ENCODE data around the gene MORC3.

The MORC3 gene

DNA sequence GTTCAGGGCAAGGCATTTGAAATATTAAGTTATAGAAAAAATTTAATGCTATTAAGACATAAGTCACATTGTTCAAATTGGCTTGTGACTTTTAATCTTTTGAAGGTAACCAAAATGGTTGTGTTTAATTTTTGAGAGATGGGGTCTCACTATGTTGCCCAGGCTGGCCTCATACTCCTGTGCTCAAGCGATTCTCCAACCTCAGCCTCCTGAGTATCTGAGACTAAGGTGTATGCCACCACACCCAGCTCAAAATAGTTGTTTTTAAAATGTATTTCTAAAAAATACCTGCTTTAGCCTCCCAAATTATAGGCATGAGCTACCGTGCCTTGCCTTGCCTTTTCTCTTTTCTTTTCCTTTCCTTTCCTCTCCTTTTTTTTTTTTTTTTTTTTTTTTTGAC lies 39.2 kb downstream of the MORC3 start:
- H2AFZ ChIP-seq (ENCODE audit: low read depth, low read length, severe bottlenecking), result no peak overlapping the region
- H3K27ac ChIP-seq (ENCODE audit: low read depth, low read length), result no peak overlapping the region
- no peak overlapping the region for H3K4me3 ChIP-seq (ENCODE audit: insufficient read depth, low read length, poor library complexity, severe bottlenecking)
- TF ChIP-seq, protein P1, sequence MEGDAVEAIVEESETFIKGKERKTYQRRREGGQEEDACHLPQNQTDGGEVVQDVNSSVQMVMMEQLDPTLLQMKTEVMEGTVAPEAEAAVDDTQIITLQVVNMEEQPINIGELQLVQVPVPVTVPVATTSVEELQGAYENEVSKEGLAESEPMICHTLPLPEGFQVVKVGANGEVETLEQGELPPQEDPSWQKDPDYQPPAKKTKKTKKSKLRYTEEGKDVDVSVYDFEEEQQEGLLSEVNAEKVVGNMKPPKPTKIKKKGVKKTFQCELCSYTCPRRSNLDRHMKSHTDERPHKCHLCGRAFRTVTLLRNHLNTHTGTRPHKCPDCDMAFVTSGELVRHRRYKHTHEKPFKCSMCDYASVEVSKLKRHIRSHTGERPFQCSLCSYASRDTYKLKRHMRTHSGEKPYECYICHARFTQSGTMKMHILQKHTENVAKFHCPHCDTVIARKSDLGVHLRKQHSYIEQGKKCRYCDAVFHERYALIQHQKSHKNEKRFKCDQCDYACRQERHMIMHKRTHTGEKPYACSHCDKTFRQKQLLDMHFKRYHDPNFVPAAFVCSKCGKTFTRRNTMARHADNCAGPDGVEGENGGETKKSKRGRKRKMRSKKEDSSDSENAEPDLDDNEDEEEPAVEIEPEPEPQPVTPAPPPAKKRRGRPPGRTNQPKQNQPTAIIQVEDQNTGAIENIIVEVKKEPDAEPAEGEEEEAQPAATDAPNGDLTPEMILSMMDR (IDR thresholded peaks at IDR 0.05; ENCODE audit: insufficient read depth, low read length, poor library complexity, severe bottlenecking), result no peak
- no peak for TF ChIP-seq EZH2phosphoT487 (conservative IDR thresholded peaks at IDR 0.05; ENCODE audit: low read length)
- H3K4me2 ChIP-seq (ENCODE audit: low read depth, low read length, poor library complexity, severe bottlenecking), result no peak overlapping the region
- H3K9me2 ChIP-seq (replicated peaks; ENCODE audit: insufficient read depth, low read length), result no peaks in the 10 kb centered on the region
- peaks cover 9% of the 10 kb centered on the region; the same call in 1 of the 2 replicates for H3K36me3 ChIP-seq (ENCODE audit: low read length)
- no peaks in the 10 kb centered on the region for H3K27me3 ChIP-seq (ENCODE audit: low read length)
- no peaks in the 10 kb centered on the region for H4K20me1 ChIP-seq (ENCODE audit: low read depth, low read length)
- no peak overlapping the region for H3K9ac ChIP-seq (ENCODE audit: low read length)
- no peaks in the 10 kb centered on the region for H3K79me2 ChIP-seq (ENCODE audit: insufficient read depth, low read length)
- H3K9me3 ChIP-seq (ENCODE audit: insufficient read depth, low read length), result no peaks in the 10 kb centered on the region
- H3F3A ChIP-seq (ENCODE audit: insufficient read depth), result no peaks in the 10 kb centered on the region

DNA sequence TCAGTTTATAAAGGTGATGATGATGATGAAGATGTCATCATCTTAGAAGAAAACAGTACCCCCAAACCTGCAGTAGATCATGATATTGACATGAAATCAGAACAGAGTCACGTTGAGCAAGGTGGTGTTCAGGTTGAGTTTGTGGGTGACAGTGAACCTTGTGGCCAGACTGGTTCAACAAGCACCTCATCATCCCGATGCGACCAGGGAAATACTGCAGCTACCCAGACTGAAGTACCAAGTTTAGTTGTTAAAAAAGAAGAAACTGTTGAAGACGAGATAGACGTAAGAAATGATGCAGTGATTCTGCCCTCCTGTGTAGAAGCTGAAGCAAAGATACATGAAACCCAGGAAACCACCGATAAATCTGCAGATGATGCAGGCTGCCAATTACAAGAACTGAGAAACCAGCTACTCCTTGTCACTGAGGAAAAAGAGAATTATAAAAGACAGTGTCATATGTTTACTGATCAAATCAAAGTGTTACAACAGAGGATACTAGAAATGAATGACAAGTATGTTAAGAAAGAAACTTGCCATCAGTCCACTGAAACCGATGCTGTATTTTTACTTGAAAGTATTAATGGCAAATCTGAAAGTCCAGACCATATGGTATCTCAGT lies 49.2 kb downstream of the MORC3 start:
- Histone ChIP-seq H3K36me3 (ENCODE audit: low read length) (peaks cover 11% of the 10 kb centered on the region; the same call in 1 of the 2 replicates), H3K27me3 (ENCODE audit: low read length) (no peaks in the 10 kb centered on the region), H3K9me2 (replicated peaks; ENCODE audit: insufficient read depth, low read length) (no peaks in the 10 kb centered on the region), H2AFZ (ENCODE audit: low read depth, low read length, severe bottlenecking) (no peak overlapping the region), H3K9ac (ENCODE audit: low read length) (no peak overlapping the region), H4K20me1 (ENCODE audit: low read depth, low read length) (no peaks in the 10 kb centered on the region), H3K9me3 (ENCODE audit: insufficient read depth, low read length) (no peaks in the 10 kb centered on the region), H3K79me2 (ENCODE audit: insufficient read depth, low read length) (no peaks in the 10 kb centered on the region), H3K4me2 (ENCODE audit: low read depth, low read length, poor library complexity, severe bottlenecking) (no peak overlapping the region), H3K4me3 (ENCODE audit: insufficient read depth, low read length, poor library complexity, severe bottlenecking) (no peak overlapping the region), H3K27ac (ENCODE audit: low read depth, low read length) (no peak overlapping the region), H3F3A (ENCODE audit: insufficient read depth) (no peaks in the 10 kb centered on the region)
- no peak for TF ChIP-seq EZH2phosphoT487 (conservative IDR thresholded peaks at IDR 0.05; ENCODE audit: low read length)

DNA sequence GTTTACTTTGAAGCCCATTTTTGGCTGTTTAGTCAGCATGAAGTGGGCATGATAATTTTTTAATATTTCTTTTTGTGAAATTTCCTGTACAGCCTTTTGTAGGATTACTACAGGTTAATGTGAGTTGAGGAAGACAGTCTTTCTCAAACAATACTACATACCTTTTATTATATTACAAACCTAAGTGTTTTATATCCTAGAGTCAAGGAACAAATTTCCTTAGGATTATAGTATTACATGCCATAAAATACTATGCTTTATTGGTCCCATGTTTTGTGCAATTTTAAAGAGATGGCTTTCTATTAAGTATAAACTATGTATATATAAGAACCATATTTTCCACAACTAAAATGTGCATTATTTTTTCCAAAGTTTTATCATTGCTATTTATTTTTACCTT lies 56.0 kb downstream of the MORC3 start:
- no peaks in the 10 kb centered on the region for H4K20me1 ChIP-seq (ENCODE audit: low read depth, low read length)
- no peaks in the 10 kb centered on the region for H3F3A ChIP-seq (ENCODE audit: insufficient read depth)
- no peak overlapping the region for H2AFZ ChIP-seq (ENCODE audit: low read depth, low read length, severe bottlenecking)
- peaks cover 12% of the 10 kb centered on the region; the same call in 1 of the 2 replicates for H3K36me3 ChIP-seq (ENCODE audit: low read length)
- no peaks in the 10 kb centered on the region for H3K27me3 ChIP-seq (ENCODE audit: low read length)
- no peaks in the 10 kb centered on the region for H3K79me2 ChIP-seq (ENCODE audit: insufficient read depth, low read length)
- no peak overlapping the region for H3K4me2 ChIP-seq (ENCODE audit: low read depth, low read length, poor library complexity, severe bottlenecking)
- TF ChIP-seq, protein P1 (IDR thresholded peaks at IDR 0.05; ENCODE audit: insufficient read depth, low read length, poor library complexity, severe bottlenecking), result no peak
- no peak for TF ChIP-seq EZH2phosphoT487 (conservative IDR thresholded peaks at IDR 0.05; ENCODE audit: low read length)
- no peaks in the 10 kb centered on the region for H3K9me2 ChIP-seq (replicated peaks; ENCODE audit: insufficient read depth, low read length)
- H3K27ac ChIP-seq (ENCODE audit: low read depth, low read length), result no peak overlapping the region
- no peak overlapping the region for H3K4me3 ChIP-seq (ENCODE audit: insufficient read depth, low read length, poor library complexity, severe bottlenecking)
- H3K9me3 ChIP-seq (ENCODE audit: insufficient read depth, low read length), result no peaks in the 10 kb centered on the region
- H3K9ac ChIP-seq (ENCODE audit: low read length), result no peak overlapping the region

DNA sequence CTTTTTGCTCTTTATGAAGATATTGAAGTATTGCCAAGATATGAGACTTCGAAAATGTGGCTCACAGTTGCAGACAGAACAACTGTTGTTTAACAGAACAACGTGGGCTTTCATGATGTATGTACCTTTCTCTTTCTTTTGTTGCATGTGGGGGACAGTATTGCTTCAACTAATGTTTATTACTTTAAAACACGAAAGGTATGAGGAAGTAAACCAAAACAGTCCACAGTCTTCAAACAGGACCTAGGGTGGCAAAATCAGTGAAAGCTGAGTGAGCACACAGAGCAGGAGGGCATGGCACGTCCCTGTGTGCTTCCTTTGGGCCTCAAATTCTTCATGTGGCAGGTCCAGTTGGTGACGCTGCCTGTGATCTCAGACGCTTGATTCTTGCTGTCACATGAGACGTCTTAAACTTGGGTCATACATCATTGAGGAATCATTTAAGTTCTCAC lies 57.4 kb downstream of the MORC3 start:
- no peaks in the 10 kb centered on the region for H3K9me3 ChIP-seq (ENCODE audit: insufficient read depth, low read length)
- H2AFZ ChIP-seq (ENCODE audit: low read depth, low read length, severe bottlenecking), result no peak overlapping the region
- TF ChIP-seq EZH2phosphoT487 (conservative IDR thresholded peaks at IDR 0.05; ENCODE audit: low read length), result no peak
- TF ChIP-seq, protein P1 (IDR thresholded peaks at IDR 0.05; ENCODE audit: insufficient read depth, low read length, poor library complexity, severe bottlenecking), result no peak
- peaks cover 11% of the 10 kb centered on the region; the same call in 1 of the 2 replicates for H3K36me3 ChIP-seq (ENCODE audit: low read length)
- H3K27ac ChIP-seq (ENCODE audit: low read depth, low read length), result no peak overlapping the region
- H3K4me2 ChIP-seq (ENCODE audit: low read depth, low read length, poor library complexity, severe bottlenecking), result no peak overlapping the region
- no peak overlapping the region for H3K9ac ChIP-seq (ENCODE audit: low read length)
- H3K9me2 ChIP-seq (replicated peaks; ENCODE audit: insufficient read depth, low read length), result no peaks in the 10 kb centered on the region
- H3K79me2 ChIP-seq (ENCODE audit: insufficient read depth, low read length), result no peaks in the 10 kb centered on the region
- H4K20me1 ChIP-seq (ENCODE audit: low read depth, low read length), result no peaks in the 10 kb centered on the region
- H3F3A ChIP-seq (ENCODE audit: insufficient read depth), result no peaks in the 10 kb centered on the region
- no peaks in the 10 kb centered on the region for H3K27me3 ChIP-seq (ENCODE audit: low read length)
- no peak overlapping the region for H3K4me3 ChIP-seq (ENCODE audit: insufficient read depth, low read length, poor library complexity, severe bottlenecking)
